ENCODE results near the gene TMEM150B. TPM values are rescaled to one million over a fixed set of nuclear protein-coding genes. Genes with fewer than 3 reads are reported as not detected.

TMEM150B gene
- total RNA-seq, 1 donor from 2014 or later = not detected

DNA sequence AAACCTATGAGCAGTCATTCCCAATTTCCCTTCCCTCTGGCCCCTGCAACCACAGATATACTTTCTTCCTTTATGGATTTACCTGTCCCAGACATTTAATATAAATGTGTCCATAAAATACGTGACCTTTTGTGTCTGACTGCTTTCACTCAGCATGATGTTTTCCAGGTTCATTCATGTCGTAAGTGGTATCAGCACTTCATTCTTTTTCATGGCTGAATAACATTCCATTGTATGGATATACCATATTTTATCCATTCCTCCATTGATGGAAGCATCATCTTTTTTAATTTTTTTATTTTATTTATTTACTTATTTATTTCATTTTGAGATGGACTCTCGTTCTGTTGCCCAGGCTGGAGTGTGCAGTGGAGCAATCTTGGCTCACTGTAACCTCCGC is 58.3 kb downstream of the TMEM150B start:
- no peaks in the 10 kb centered on the region for H3K4me1 Mint-ChIP-seq
- Histone ChIP-seq H3K4me2 (no peak overlapping the region), H3F3A (ENCODE audit: low read depth) (no peaks in the 10 kb centered on the region), H3K4me1 (no peaks in the 10 kb centered on the region), H3K9ac (no peak overlapping the region), H3K4me3 (no peak overlapping the region), H2AFZ (replicated peaks) (no peak overlapping the region), H4K20me1 (ENCODE audit: low read depth) (no peaks in the 10 kb centered on the region), H3K9me3 (ENCODE audit: low read depth) (no peaks in the 10 kb centered on the region), H3K79me2 (ENCODE audit: low read depth) (no peaks in the 10 kb centered on the region), H3K27ac (no peak overlapping the region), H3K27me3 (no peaks in the 10 kb centered on the region), H3K36me3 (no peaks in the 10 kb centered on the region)
- H3K27me3 Mint-ChIP-seq (ENCODE audit: insufficient read depth, low read depth) = peaks cover 6% of the 10 kb centered on the region
- peaks cover 25% of the 10 kb centered on the region for H3K36me3 Mint-ChIP-seq
- H3K4me3 Mint-ChIP-seq = no peak overlapping the region
- no peak for TF ChIP-seq EZH2phosphoT487 (IDR thresholded peaks at IDR 0.05)
- TF ChIP-seq EZH2 (IDR thresholded peaks at IDR 0.05) = no peak
- TF ChIP-seq, protein P1, sequence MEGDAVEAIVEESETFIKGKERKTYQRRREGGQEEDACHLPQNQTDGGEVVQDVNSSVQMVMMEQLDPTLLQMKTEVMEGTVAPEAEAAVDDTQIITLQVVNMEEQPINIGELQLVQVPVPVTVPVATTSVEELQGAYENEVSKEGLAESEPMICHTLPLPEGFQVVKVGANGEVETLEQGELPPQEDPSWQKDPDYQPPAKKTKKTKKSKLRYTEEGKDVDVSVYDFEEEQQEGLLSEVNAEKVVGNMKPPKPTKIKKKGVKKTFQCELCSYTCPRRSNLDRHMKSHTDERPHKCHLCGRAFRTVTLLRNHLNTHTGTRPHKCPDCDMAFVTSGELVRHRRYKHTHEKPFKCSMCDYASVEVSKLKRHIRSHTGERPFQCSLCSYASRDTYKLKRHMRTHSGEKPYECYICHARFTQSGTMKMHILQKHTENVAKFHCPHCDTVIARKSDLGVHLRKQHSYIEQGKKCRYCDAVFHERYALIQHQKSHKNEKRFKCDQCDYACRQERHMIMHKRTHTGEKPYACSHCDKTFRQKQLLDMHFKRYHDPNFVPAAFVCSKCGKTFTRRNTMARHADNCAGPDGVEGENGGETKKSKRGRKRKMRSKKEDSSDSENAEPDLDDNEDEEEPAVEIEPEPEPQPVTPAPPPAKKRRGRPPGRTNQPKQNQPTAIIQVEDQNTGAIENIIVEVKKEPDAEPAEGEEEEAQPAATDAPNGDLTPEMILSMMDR (IDR thresholded peaks at IDR 0.05) = no peak
- H3K27ac Mint-ChIP-seq = no peak overlapping the region
- H3K9me3 Mint-ChIP-seq = peaks cover 11% of the 10 kb centered on the region
- no peak for DNase-seq (ENCODE audit: low spot score)

DNA sequence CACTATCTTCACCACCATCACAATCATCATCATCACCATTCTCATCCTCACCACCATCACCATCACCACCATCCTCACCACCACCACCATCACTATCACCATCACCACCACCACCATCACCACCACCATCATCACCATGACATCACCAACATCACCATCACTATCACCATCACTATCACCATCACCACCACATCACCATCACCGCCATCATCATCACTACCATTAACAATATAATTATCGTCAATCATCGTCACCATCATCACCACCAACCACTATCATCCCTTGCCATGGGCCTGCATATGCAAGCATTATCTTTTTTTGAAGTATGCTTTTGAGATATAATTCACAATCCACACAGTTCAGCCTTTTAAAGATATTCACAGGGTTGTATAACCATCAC is 58.7 kb downstream of the TMEM150B start:
- H3K36me3 ChIP-seq = no peaks in the 10 kb centered on the region
- no peak overlapping the region for H3K4me3 Mint-ChIP-seq
- no peak overlapping the region for H3K27ac Mint-ChIP-seq

DNA sequence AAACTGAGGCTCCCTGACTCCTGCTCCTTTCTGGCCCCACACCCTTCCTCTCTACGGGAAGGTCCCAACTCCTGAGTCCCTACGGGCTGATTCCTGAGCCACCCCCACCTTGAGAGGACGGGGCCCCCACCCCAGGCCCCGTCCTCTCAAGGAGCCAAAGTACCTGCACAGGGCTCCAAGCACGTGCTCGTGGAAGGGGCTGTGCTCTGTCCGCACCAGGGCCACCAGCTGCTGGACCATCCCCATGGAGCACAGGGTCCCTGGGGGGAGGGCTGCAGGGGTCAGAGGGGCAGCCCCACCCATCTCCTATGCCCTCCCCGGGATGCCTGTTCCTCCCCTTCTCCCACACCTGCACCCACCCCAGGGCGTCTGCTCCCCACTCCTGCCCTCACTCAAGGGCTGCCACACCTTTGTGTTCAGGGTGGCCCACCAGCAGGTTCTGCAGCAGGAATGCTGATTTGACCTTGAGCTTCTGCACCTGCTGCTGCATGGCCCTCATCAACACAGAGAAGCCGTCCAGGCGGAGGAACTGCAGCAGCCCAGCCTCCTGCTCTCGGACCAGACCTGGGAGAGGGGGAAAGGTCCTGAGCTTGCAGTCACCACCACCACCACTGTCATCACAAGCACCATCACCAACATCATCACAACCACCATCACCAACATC is 59.3 kb downstream of the TMEM150B start:
- no peak for DNase-seq (ENCODE audit: low spot score)
- Histone ChIP-seq H3K9ac (no peak overlapping the region), H3K4me3 (no peak overlapping the region), H3F3A (ENCODE audit: low read depth) (peaks cover under 1% of the 10 kb centered on the region), H3K27ac (no peak overlapping the region), H3K36me3 (no peaks in the 10 kb centered on the region), H3K4me2 (no peak overlapping the region), H3K79me2 (ENCODE audit: low read depth) (no peaks in the 10 kb centered on the region), H3K9me3 (ENCODE audit: low read depth) (no peaks in the 10 kb centered on the region), H3K4me1 (no peaks in the 10 kb centered on the region), H3K27me3 (no peaks in the 10 kb centered on the region), H2AFZ (replicated peaks) (no peak overlapping the region), H4K20me1 (ENCODE audit: low read depth) (no peaks in the 10 kb centered on the region)
- peaks cover 22% of the 10 kb centered on the region for H3K36me3 Mint-ChIP-seq
- H3K27me3 Mint-ChIP-seq (ENCODE audit: insufficient read depth, low read depth) = peaks cover 6% of the 10 kb centered on the region
- H3K9me3 Mint-ChIP-seq = peaks cover 11% of the 10 kb centered on the region
- H3K27ac Mint-ChIP-seq = no peak overlapping the region
- TF ChIP-seq EZH2phosphoT487 (IDR thresholded peaks at IDR 0.05) (no peak), EZH2 (IDR thresholded peaks at IDR 0.05) (no peak)
- TF ChIP-seq, protein P1 (IDR thresholded peaks at IDR 0.05) = no peak
- peaks cover 1% of the 10 kb centered on the region for H3K4me1 Mint-ChIP-seq
- H3K4me3 Mint-ChIP-seq = no peak overlapping the region

More for the DNA sequence above, 58.7 kb downstream of the TMEM150B start:
- H3K36me3 Mint-ChIP-seq = peaks cover 25% of the 10 kb centered on the region
- H3K9me3 Mint-ChIP-seq = peaks cover 11% of the 10 kb centered on the region
- peaks cover 6% of the 10 kb centered on the region for H3K27me3 Mint-ChIP-seq (ENCODE audit: insufficient read depth, low read depth)
- Histone ChIP-seq H3K27ac (no peak overlapping the region), H3F3A (ENCODE audit: low read depth) (no peaks in the 10 kb centered on the region), H3K9ac (no peak overlapping the region), H3K4me1 (no peaks in the 10 kb centered on the region), H3K4me2 (no peak overlapping the region), H3K79me2 (ENCODE audit: low read depth) (no peaks in the 10 kb centered on the region), H4K20me1 (ENCODE audit: low read depth) (no peaks in the 10 kb centered on the region), H2AFZ (replicated peaks) (no peak overlapping the region), H3K27me3 (no peaks in the 10 kb centered on the region), H3K4me3 (no peak overlapping the region), H3K9me3 (ENCODE audit: low read depth) (no peaks in the 10 kb centered on the region)
- no peaks in the 10 kb centered on the region for H3K4me1 Mint-ChIP-seq
- DNase-seq (ENCODE audit: low spot score) = no peak
- no peak for TF ChIP-seq EZH2 (IDR thresholded peaks at IDR 0.05)
- TF ChIP-seq, protein P1 (IDR thresholded peaks at IDR 0.05) = no peak
- no peak for TF ChIP-seq EZH2phosphoT487 (IDR thresholded peaks at IDR 0.05)
